ENCODE results near the gene CEACAM3.
A peak's percentile ranks its signal among the peaks of the same experiment; 100 is the strongest.

CEACAM3 gene

GRCh38 chr19:41859618-41860418 is 63.4 kb downstream of the CEACAM3 start, which contains the start of gene RPS19 (continued):
- TF ChIP-seq PATZ1 (tag by site-specific recombination; IDR thresholded peaks at IDR 0.05), result peak; percentile 100
- peak; percentile 100 for TF ChIP-seq KLF8 (tag by site-specific recombination; IDR thresholded peaks at IDR 0.05)
- no peak for TF ChIP-seq ZNF354C (tag by site-specific recombination; IDR thresholded peaks at IDR 0.05; ENCODE audit: borderline replicate concordance, low read depth)
- peak; percentile 100 for TF ChIP-seq CTCF (tag by site-specific recombination; IDR thresholded peaks at IDR 0.05)
- TF ChIP-seq ZNF677 (tag by site-specific recombination; IDR thresholded peaks at IDR 0.05), result peak; percentile 73
- TF ChIP-seq ZNF629 (tag by site-specific recombination; IDR thresholded peaks at IDR 0.05), result peak; percentile 86
- no peak for TF ChIP-seq ZNF488 (tag by site-specific recombination; IDR thresholded peaks at IDR 0.05)
- no peak for TF ChIP-seq ZNF473 (tag by site-specific recombination; IDR thresholded peaks at IDR 0.05)
- peak; percentile 76; the same call in 1 of the 2 replicates for TF ChIP-seq ZNF394 (tag by site-specific recombination; IDR thresholded peaks at IDR 0.05; ENCODE audit: borderline replicate concordance)
- TF ChIP-seq ZNF302 (tag by site-specific recombination; IDR thresholded peaks at IDR 0.05; ENCODE audit: low read depth), result no peak
- TF ChIP-seq SETDB1 (IDR thresholded peaks at IDR 0.05; ENCODE audit: insufficient read length, low read length), result no peak
- peak; percentile 96 for TF ChIP-seq KLF9 (tag by site-specific recombination; IDR thresholded peaks at IDR 0.05; ENCODE audit: low read depth)
- TF ChIP-seq ZNF433 (tag by site-specific recombination; IDR thresholded peaks at IDR 0.05; ENCODE audit: low read depth), result no peak
- TF ChIP-seq SP2 (tag by site-specific recombination; IDR thresholded peaks at IDR 0.05), result peak; percentile 98
- TF ChIP-seq YY1 (tag by site-specific recombination; IDR thresholded peaks at IDR 0.05), result no peak; the same call in none of the 2 replicates
- TF ChIP-seq ZNF175 (tag by site-specific recombination; IDR thresholded peaks at IDR 0.05), result no peak
- TF ChIP-seq ZNF174 (tag by site-specific recombination; IDR thresholded peaks at IDR 0.05), result no peak
- TF ChIP-seq ZNF529 (tag by site-specific recombination; IDR thresholded peaks at IDR 0.05; ENCODE audit: insufficient replicate concordance), result no peak
- TF ChIP-seq, protein P1, sequence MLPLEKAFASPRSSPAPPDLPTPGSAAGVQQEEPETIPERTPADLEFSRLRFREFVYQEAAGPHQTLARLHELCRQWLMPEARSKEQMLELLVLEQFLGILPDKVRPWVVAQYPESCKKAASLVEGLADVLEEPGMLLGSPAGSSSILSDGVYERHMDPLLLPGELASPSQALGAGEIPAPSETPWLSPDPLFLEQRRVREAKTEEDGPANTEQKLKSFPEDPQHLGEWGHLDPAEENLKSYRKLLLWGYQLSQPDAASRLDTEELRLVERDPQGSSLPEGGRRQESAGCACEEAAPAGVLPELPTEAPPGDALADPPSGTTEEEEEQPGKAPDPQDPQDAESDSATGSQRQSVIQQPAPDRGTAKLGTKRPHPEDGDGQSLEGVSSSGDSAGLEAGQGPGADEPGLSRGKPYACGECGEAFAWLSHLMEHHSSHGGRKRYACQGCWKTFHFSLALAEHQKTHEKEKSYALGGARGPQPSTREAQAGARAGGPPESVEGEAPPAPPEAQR (tag by site-specific recombination; IDR thresholded peaks at IDR 0.05), result peak; percentile 38; the same call in 1 of the 2 replicates
- TF ChIP-seq GLI4 (tag by site-specific recombination; IDR thresholded peaks at IDR 0.05), result no peak
- no peak for TF ChIP-seq ZNF530 (tag by site-specific recombination; IDR thresholded peaks at IDR 0.05; ENCODE audit: low read depth)
- TF ChIP-seq ZNF23 (tag by site-specific recombination; IDR thresholded peaks at IDR 0.05; ENCODE audit: borderline replicate concordance), result no peak
- TF ChIP-seq, protein P2, sequence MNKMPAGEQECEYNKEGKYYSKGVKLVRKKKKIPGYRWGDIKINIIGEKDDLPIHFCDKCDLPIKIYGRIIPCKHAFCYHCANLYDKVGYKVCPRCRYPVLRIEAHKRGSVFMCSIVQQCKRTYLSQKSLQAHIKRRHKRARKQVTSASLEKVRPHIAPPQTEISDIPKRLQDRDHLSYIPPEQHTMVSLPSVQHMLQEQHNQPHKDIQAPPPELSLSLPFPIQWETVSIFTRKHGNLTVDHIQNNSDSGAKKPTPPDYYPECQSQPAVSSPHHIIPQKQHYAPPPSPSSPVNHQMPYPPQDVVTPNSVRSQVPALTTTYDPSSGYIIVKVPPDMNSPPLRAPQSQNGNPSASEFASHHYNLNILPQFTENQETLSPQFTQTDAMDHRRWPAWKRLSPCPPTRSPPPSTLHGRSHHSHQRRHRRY (tag by site-specific recombination; IDR thresholded peaks at IDR 0.05), result no peak
- peak; percentile 91 for TF ChIP-seq ZNF10 (tag by site-specific recombination; IDR thresholded peaks at IDR 0.05)
- TF ChIP-seq ZNF26 (tag by site-specific recombination; IDR thresholded peaks at IDR 0.05), result no peak
- TF ChIP-seq, protein P3, sequence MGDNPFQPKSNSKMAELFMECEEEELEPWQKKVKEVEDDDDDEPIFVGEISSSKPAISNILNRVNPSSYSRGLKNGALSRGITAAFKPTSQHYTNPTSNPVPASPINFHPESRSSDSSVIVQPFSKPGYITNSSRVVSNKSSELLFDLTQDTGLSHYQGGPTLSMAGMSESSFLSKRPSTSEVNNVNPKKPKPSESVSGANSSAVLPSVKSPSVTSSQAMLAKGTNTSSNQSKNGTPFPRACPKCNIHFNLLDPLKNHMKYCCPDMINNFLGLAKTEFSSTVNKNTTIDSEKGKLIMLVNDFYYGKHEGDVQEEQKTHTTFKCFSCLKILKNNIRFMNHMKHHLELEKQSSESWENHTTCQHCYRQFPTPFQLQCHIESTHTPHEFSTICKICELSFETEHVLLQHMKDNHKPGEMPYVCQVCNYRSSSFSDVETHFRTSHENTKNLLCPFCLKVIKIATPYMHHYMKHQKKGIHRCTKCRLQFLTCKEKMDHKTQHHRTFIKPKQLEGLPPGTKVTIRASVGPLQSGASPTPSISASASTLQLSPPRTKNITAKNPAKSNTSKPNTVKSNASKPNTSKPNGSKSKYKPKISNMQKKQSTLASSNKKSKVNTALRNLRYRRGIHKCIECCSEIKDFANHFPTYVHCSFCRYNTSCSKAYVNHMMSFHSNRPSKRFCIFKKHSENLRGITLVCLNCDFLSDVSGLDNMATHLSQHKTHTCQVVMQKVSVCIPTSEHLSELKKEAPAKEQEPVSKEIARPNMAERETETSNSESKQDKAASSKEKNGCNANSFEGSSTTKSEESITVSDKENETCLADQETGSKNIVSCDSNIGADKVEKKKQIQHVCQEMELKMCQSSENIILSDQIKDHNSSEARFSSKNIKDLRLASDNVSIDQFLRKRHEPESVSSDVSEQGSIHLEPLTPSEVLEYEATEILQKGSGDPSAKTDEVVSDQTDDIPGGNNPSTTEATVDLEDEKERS (tag by site-specific recombination; IDR thresholded peaks at IDR 0.05), result no peak
- peak; percentile 51; the same call in 1 of the 2 replicates for TF ChIP-seq FEZF1 (tag by site-specific recombination; IDR thresholded peaks at IDR 0.05)
